ENCODE results near the gene CCT6A.
"Not testable (repeated sequence)": the region's sequence is repeated elsewhere in the genome, so short reads cannot be mapped to it uniquely, and the experiment has no call there.

- TF ChIP-seq CTCF, POLR2AphosphoS5, POLR2A, EP300 (IDR thresholded peaks at IDR 0.05): not testable (repeated sequence)
Observed at GRCh38 chr7:56104138-56104537, 52.6 kb downstream of the CCT6A start.
